Stimulated activated CD4-positive, alpha-beta T cell treated with anti-CD3 and anti-CD28 coated beads, Interleukin-4, amount 100 ng/mL, for 4 hours (primary cell): Measurements from ENCODE around the gene S100A2.

Experiments used
- DNase-seq, 2 experiments: peaks; one replicate each; pipeline ENCODE4 v3.0.0-alpha.2; 2020

Gene S100A2

GRCh38 chr1:153543736-153544135, 21.9 kb downstream of the S100A2 start:
- DNase-seq: no peak

GRCh38 chr1:153542956-153543711, 22.5 kb downstream of the S100A2 start:
- DNase-seq: no peak

- DNase-seq: no peak
Observed at GRCh38 chr1:153541641-153542590, 23.7 kb downstream of the S100A2 start.

GRCh38 chr1:153540394-153541361, 25.0 kb downstream of the S100A2 start, which contains the start of gene S100A5:
Gene S100A5, minus strand, starts transcription at chr1:153540934. Its CDS starts 743 bp downstream, at chr1:153540191.
- DNase-seq: peak in 1 of 2 experiments; percentile 64

GRCh38 chr1:153539395-153540093, 26.1 kb downstream of the S100A2 start:
- no peak for DNase-seq

- DNase-seq: no peak
Observed at GRCh38 chr1:153538315-153538821, 27.3 kb downstream of the S100A2 start.

GRCh38 chr1:153537376-153537730, 28.3 kb downstream of the S100A2 start:
- no peak for DNase-seq

GRCh38 chr1:153536671-153537375, 28.8 kb downstream of the S100A2 start:
- DNase-seq: no peak

- peak; percentile 72 to 81 for DNase-seq
Observed at GRCh38 chr1:153536012-153536670, 29.5 kb downstream of the S100A2 start.

- peak in 1 of 2 experiments; percentile 29 for DNase-seq
Observed at GRCh38 chr1:153535242-153536011, 30.2 kb downstream of the S100A2 start, which contains the start of gene S100A6. Gene S100A6, minus strand, starts transcription at chr1:153535991. Its CDS starts 652 bp downstream, at chr1:153535339.

GRCh38 chr1:153534925-153535241, 30.8 kb downstream of the S100A2 start:
- no peak for DNase-seq

GRCh38 chr1:153534226-153534924, 31.3 kb downstream of the S100A2 start:
- DNase-seq: no peak

- DNase-seq: no peak
Observed at GRCh38 chr1:153533689-153534201, 31.9 kb downstream of the S100A2 start.

- peak; percentile 62 to 73 for DNase-seq
Observed at GRCh38 chr1:153532769-153533599, 32.7 kb downstream of the S100A2 start.

GRCh38 chr1:153532181-153532580, 33.5 kb downstream of the S100A2 start:
- DNase-seq: peak in 1 of 2 experiments; percentile 51

GRCh38 chr1:153531638-153532037, 34.0 kb downstream of the S100A2 start:
- DNase-seq: no peak

- DNase-seq: no peak
Observed at GRCh38 chr1:153527683-153528040, 38.0 kb downstream of the S100A2 start.
